ENCODE measurements around the gene TMEM259.

The TMEM259 gene

GRCh38 chr19:1049106-1049505 lies 28.2 kb upstream of the TMEM259 start:
- no peak for TF ChIP-seq CTCF (conservative IDR thresholded peaks at IDR 0.05; ENCODE audit: low read depth, low read length)
- no peak overlapping the region for H3K4me3 ChIP-seq (ENCODE audit: low read depth, low read length)

GRCh38 chr19:1047696-1048147 lies 26.8 kb upstream of the TMEM259 start:
- TF ChIP-seq CTCF (conservative IDR thresholded peaks at IDR 0.05; ENCODE audit: low read depth, low read length): no peak
- no peak overlapping the region for H3K4me3 ChIP-seq (ENCODE audit: low read depth, low read length)
- DNase-seq (ENCODE audit: low read depth): no peak

More at GRCh38 chr19:1049106-1049505, 28.2 kb upstream of the TMEM259 start:
- DNase-seq (ENCODE audit: low read depth): no peak

- H3K4me3 ChIP-seq (ENCODE audit: low read depth, low read length): no peak overlapping the region
- TF ChIP-seq CTCF (conservative IDR thresholded peaks at IDR 0.05; ENCODE audit: low read depth, low read length): no peak
- no peak for DNase-seq (ENCODE audit: low read depth)
Observed at GRCh38 chr19:1046836-1047695, 26.1 kb upstream of the TMEM259 start.

GRCh38 chr19:1046117-1046626 lies 25.2 kb upstream of the TMEM259 start:
- no peak for TF ChIP-seq CTCF (conservative IDR thresholded peaks at IDR 0.05; ENCODE audit: low read depth, low read length)
- H3K4me3 ChIP-seq (ENCODE audit: low read depth, low read length): no peak overlapping the region
- no peak for DNase-seq (ENCODE audit: low read depth)

- no peak for TF ChIP-seq CTCF (conservative IDR thresholded peaks at IDR 0.05; ENCODE audit: low read depth, low read length)
- no peak for DNase-seq (ENCODE audit: low read depth)
- no peak overlapping the region for H3K4me3 ChIP-seq (ENCODE audit: low read depth, low read length)
Observed at GRCh38 chr19:1045247-1045603, 24.3 kb upstream of the TMEM259 start.

GRCh38 chr19:1042689-1043511 lies 22.0 kb upstream of the TMEM259 start:
- TF ChIP-seq CTCF (conservative IDR thresholded peaks at IDR 0.05; ENCODE audit: low read depth, low read length): no peak
- H3K4me3 ChIP-seq (ENCODE audit: low read depth, low read length): no peak overlapping the region
- DNase-seq (ENCODE audit: low read depth): no peak
